Dendritic cell treated with granulocyte-macrophage colony-stimulating factor and Interleukin-4, amounts not matched to agents 40 ng/mL and 50 ng/mL, for 4 days (primary cell): ENCODE data around the gene MYO1F.
"Not testable (repeated sequence)": the region's sequence is repeated elsewhere in the genome, so short reads cannot be mapped to it uniquely, and the experiment has no call there.

Source experiments
- H3K27ac Mint-ChIP-seq: one replicate; pipeline ENCODE4 v1.8.0; 2022; ENCODE audit warnings: mild to moderate bottlenecking, mixed read lengths
- H3K27me3 Mint-ChIP-seq: one replicate; pipeline ENCODE4 v1.8.0; 2022; ENCODE audit warnings: mild to moderate bottlenecking, mixed read lengths
- H3K36me3 Mint-ChIP-seq: one replicate; pipeline ENCODE4 v1.8.0; 2022; ENCODE audit warnings: low read depth, mixed read lengths
- H3K4me1 Mint-ChIP-seq: one replicate; pipeline ENCODE4 v1.8.0; 2022; ENCODE audit warnings: low read depth, mixed read lengths
- H3K4me3 Mint-ChIP-seq: one replicate; pipeline ENCODE4 v1.8.0; 2022; ENCODE audit warnings: mild to moderate bottlenecking, moderate library complexity, mixed read lengths
- H3K9me3 Mint-ChIP-seq: one replicate; pipeline ENCODE4 v1.8.0; 2022; ENCODE audit warnings: mixed read lengths
- intact Hi-C: fragments of 100-400 bp; cut with micrococcal nuclease; formaldehyde crosslinking; loops from one replicate; pipeline ENCODE4 v1.15.0; 2022

The MYO1F gene

GRCh38 chr19:8577247-8577646 lies at the start of gene MYO1F:
TSS of gene MYO1F (minus strand) at chr19:8577442. CDS start at chr19:8577309, 133 bp downstream.
- Mint-ChIP-seq H3K27me3 (no peaks in the 10 kb centered on the region), H3K4me1 (peaks cover 72% of the 10 kb centered on the region), H3K9me3 (no peaks in the 10 kb centered on the region), H3K4me3 (peak within 1 kb of the TSS; percentile 95), H3K36me3 (peaks cover 51% of the 10 kb centered on the region), H3K27ac (peak within 1 kb of the TSS; percentile 89)
- intact Hi-C loops = loop anchor here (2.0 to 5.0 kb wide), 3 partner anchors 20 to 215 kb away; partner anchors contain the start of gene ANGPTL4

- intact Hi-C loops = no loop called here
- peaks cover 8% of the 10 kb centered on the region for H3K9me3 Mint-ChIP-seq
- H3K36me3 Mint-ChIP-seq = no peaks in the 10 kb centered on the region
- no peak overlapping the region for H3K4me3 Mint-ChIP-seq
- H3K27me3 Mint-ChIP-seq = peaks cover 3% of the 10 kb centered on the region
- H3K27ac Mint-ChIP-seq = no peak overlapping the region
- no peaks in the 10 kb centered on the region for H3K4me1 Mint-ChIP-seq
Observed at GRCh38 chr19:8626842-8627241, 49.6 kb upstream of the MYO1F start.

GRCh38 chr19:8622886-8623285 lies 45.6 kb upstream of the MYO1F start:
- peaks cover 11% of the 10 kb centered on the region for H3K27me3 Mint-ChIP-seq
- intact Hi-C loops, H3K4me3 Mint-ChIP-seq, H3K9me3 Mint-ChIP-seq, H3K27ac Mint-ChIP-seq, H3K4me1 Mint-ChIP-seq, H3K36me3 Mint-ChIP-seq: not testable (repeated sequence)

- Mint-ChIP-seq H3K4me1 (no peaks in the 10 kb centered on the region), H3K4me3 (no peak overlapping the region), H3K36me3 (no peaks in the 10 kb centered on the region), H3K27me3 (peaks cover 21% of the 10 kb centered on the region), H3K9me3 (no peaks in the 10 kb centered on the region), H3K27ac (no peak overlapping the region)
- intact Hi-C loops = no loop called here
Observed at GRCh38 chr19:8618751-8619150, 41.5 kb upstream of the MYO1F start.

- H3K27me3 Mint-ChIP-seq = peaks cover 27% of the 10 kb centered on the region
- no peaks in the 10 kb centered on the region for H3K36me3 Mint-ChIP-seq
- intact Hi-C loops = no loop called here
- no peak overlapping the region for H3K27ac Mint-ChIP-seq
- H3K4me3 Mint-ChIP-seq = no peak overlapping the region
- no peaks in the 10 kb centered on the region for H3K9me3 Mint-ChIP-seq
- H3K4me1 Mint-ChIP-seq = no peaks in the 10 kb centered on the region
Observed at GRCh38 chr19:8617984-8618383, 40.7 kb upstream of the MYO1F start.

- H3K9me3 Mint-ChIP-seq, H3K27ac Mint-ChIP-seq, H3K4me1 Mint-ChIP-seq, H3K4me3 Mint-ChIP-seq, H3K36me3 Mint-ChIP-seq, intact Hi-C loops: not testable (repeated sequence)
- H3K27me3 Mint-ChIP-seq = peaks cover 28% of the 10 kb centered on the region
Observed at GRCh38 chr19:8617325-8617724, 40.1 kb upstream of the MYO1F start.

GRCh38 chr19:8616861-8617260 lies 39.6 kb upstream of the MYO1F start:
- Mint-ChIP-seq H3K4me1 (no peaks in the 10 kb centered on the region), H3K27me3 (peaks cover 31% of the 10 kb centered on the region), H3K27ac (no peak overlapping the region), H3K4me3 (no peak overlapping the region), H3K36me3 (no peaks in the 10 kb centered on the region), H3K9me3 (no peaks in the 10 kb centered on the region)
- intact Hi-C loops = no loop called here

GRCh38 chr19:8615813-8616596 lies 38.8 kb upstream of the MYO1F start:
- Mint-ChIP-seq H3K4me1 (no peaks in the 10 kb centered on the region), H3K9me3 (no peaks in the 10 kb centered on the region), H3K27me3 (peaks cover 34% of the 10 kb centered on the region), H3K27ac (no peak overlapping the region), H3K36me3 (no peaks in the 10 kb centered on the region), H3K4me3 (no peak overlapping the region)
- intact Hi-C loops = loop anchor here (1.0 to 2.0 kb wide), 3 partner anchors 27 to 78 kb away; no protein-coding TSS in a partner anchor

GRCh38 chr19:8615024-8615423 lies 37.8 kb upstream of the MYO1F start:
- H3K27ac Mint-ChIP-seq = no peak overlapping the region
- peaks cover 30% of the 10 kb centered on the region for H3K27me3 Mint-ChIP-seq
- H3K9me3 Mint-ChIP-seq = no peaks in the 10 kb centered on the region
- peaks cover 5% of the 10 kb centered on the region for H3K4me1 Mint-ChIP-seq
- H3K4me3 Mint-ChIP-seq = no peak overlapping the region
- intact Hi-C loops = loop anchor here (1.0 to 2.0 kb wide), 3 partner anchors 28 to 79 kb away; no protein-coding TSS in a partner anchor
- no peaks in the 10 kb centered on the region for H3K36me3 Mint-ChIP-seq

- Mint-ChIP-seq H3K36me3 (no peaks in the 10 kb centered on the region), H3K27ac (no peak overlapping the region), H3K27me3 (peaks cover 35% of the 10 kb centered on the region), H3K4me3 (no peak overlapping the region), H3K9me3 (no peaks in the 10 kb centered on the region), H3K4me1 (peaks cover 11% of the 10 kb centered on the region)
- intact Hi-C loops = loop anchor here (2.0 kb wide), 2 partner anchors 28 to 38 kb away; no protein-coding TSS in a partner anchor
Observed at GRCh38 chr19:8614455-8614854, 37.2 kb upstream of the MYO1F start.

GRCh38 chr19:8612807-8613171 lies 35.5 kb upstream of the MYO1F start:
- H3K27ac Mint-ChIP-seq = no peak overlapping the region
- H3K4me1 Mint-ChIP-seq = peaks cover 27% of the 10 kb centered on the region
- intact Hi-C loops = no loop called here
- no peak overlapping the region for H3K4me3 Mint-ChIP-seq
- peaks cover 47% of the 10 kb centered on the region for H3K27me3 Mint-ChIP-seq
- no peaks in the 10 kb centered on the region for H3K36me3 Mint-ChIP-seq
- no peaks in the 10 kb centered on the region for H3K9me3 Mint-ChIP-seq

GRCh38 chr19:8611877-8612806 lies 34.9 kb upstream of the MYO1F start:
- H3K27ac Mint-ChIP-seq = peak overlapping the region; percentile 36
- H3K4me3 Mint-ChIP-seq = no peak overlapping the region
- no peaks in the 10 kb centered on the region for H3K9me3 Mint-ChIP-seq
- H3K36me3 Mint-ChIP-seq = no peaks in the 10 kb centered on the region
- intact Hi-C loops = no loop called here
- H3K27me3 Mint-ChIP-seq = peaks cover 53% of the 10 kb centered on the region
- peaks cover 29% of the 10 kb centered on the region for H3K4me1 Mint-ChIP-seq

- H3K36me3 Mint-ChIP-seq = no peaks in the 10 kb centered on the region
- intact Hi-C loops = no loop called here
- no peak overlapping the region for H3K27ac Mint-ChIP-seq
- peaks cover 53% of the 10 kb centered on the region for H3K27me3 Mint-ChIP-seq
- H3K4me1 Mint-ChIP-seq = peaks cover 29% of the 10 kb centered on the region
- no peaks in the 10 kb centered on the region for H3K9me3 Mint-ChIP-seq
- no peak overlapping the region for H3K4me3 Mint-ChIP-seq
Observed at GRCh38 chr19:8611391-8611876, 34.2 kb upstream of the MYO1F start.

GRCh38 chr19:8610936-8611300 lies 33.7 kb upstream of the MYO1F start:
- intact Hi-C loops = no loop called here

More at GRCh38 chr19:8610936-8611300, 33.7 kb upstream of the MYO1F start:
- Mint-ChIP-seq H3K4me1 (peaks cover 29% of the 10 kb centered on the region), H3K27ac (no peak overlapping the region), H3K27me3 (peaks cover 56% of the 10 kb centered on the region), H3K9me3 (no peaks in the 10 kb centered on the region), H3K4me3 (no peak overlapping the region), H3K36me3 (no peaks in the 10 kb centered on the region)
